Adrenal gland (tissue), 5 donors: ENCODE results near the gene CCL27.

ENCODE experiments used
- POLR2A ChIP-seq, 2 donors: fragments of 450-650 bp; IDR thresholded peaks; one replicate each; pipeline ENCODE4 v1.6.1; 2017; ENCODE audit warnings: antibody characterized with exemption in 2 of 2, mild to moderate bottlenecking in 2 of 2, moderate library complexity in 1 of 2
- TF ChIP-seq, protein P1 (sequence below), 6 experiments: fragments of 450-650 bp in 4 of 6; fragments of 200-600 bp in 2 of 6; sonication (generic) in 1 of 6; IDR thresholded peaks; 1 replicate in 5 of 6; 2 replicates in 1 of 6; pipeline versions ENCODE4 v1.5.1 to v1.8.0; 2016 to 2021; ENCODE audit warnings: antibody characterized with exemption in 6 of 6, mild to moderate bottlenecking in 2 of 6, moderate library complexity in 1 of 6
- donor health status: DM: no; HTN: no; CAD: no.

DNA sequence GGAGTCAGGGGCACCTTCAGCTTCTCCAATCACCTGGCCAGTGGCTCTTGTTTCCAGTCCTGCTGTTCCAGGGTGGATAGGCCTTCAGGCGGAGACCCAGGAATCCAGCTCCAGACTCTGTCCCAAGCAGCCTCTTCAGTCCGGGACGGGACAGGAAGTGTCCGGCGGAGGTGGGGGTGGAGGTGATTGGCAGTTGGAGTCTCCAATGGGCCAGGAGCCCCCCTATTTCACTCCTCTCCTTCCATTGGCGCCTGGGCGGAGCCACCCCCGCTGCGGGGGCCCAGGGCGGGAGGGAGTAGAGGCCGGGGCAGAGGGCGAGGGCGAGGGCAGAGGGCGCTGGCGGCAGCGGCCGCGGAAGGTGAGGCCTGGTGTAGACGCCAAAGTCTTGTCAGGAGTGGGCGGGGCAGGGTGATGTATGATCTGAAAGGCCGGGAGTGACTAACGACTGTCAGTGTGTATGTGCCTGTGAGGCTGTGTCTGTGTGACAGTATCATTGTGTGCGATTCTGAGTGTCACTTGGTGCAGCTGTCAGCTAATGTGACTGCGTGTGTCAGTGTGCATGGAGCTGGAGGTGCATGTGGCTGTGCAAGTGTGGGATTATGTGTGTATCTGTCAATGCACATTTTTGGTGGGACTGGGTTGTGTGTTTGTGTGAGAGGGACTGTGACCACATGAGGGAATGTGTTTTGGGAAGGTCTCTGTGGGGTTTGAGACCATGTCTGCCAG is 10.4 kb downstream of the CCL27 start, which contains the start of gene IL11RA:
- TF ChIP-seq, protein P1, sequence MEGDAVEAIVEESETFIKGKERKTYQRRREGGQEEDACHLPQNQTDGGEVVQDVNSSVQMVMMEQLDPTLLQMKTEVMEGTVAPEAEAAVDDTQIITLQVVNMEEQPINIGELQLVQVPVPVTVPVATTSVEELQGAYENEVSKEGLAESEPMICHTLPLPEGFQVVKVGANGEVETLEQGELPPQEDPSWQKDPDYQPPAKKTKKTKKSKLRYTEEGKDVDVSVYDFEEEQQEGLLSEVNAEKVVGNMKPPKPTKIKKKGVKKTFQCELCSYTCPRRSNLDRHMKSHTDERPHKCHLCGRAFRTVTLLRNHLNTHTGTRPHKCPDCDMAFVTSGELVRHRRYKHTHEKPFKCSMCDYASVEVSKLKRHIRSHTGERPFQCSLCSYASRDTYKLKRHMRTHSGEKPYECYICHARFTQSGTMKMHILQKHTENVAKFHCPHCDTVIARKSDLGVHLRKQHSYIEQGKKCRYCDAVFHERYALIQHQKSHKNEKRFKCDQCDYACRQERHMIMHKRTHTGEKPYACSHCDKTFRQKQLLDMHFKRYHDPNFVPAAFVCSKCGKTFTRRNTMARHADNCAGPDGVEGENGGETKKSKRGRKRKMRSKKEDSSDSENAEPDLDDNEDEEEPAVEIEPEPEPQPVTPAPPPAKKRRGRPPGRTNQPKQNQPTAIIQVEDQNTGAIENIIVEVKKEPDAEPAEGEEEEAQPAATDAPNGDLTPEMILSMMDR (IDR thresholded peaks at IDR 0.05), result no peak
- TF ChIP-seq POLR2A (IDR thresholded peaks at IDR 0.05), result peak in 1 of 2 donors; percentile 55
